MCF 10A (cell line): ENCODE data around the gene NARS2. TPM values are rescaled to one million over a fixed set of nuclear protein-coding genes. Genes with fewer than 3 reads are reported as not detected.

Source experiments
- BruUV-seq: library from RNA; stranded (reverse); fragments of 400-500 nt; replicated peaks from 2 replicates; lab custom pipeline; 2021; lab: Mats Ljungman, UMichigan
- CTCF ChIA-PET: fragments of 300-600 bp; sonication (Branson Sonifier 250); formaldehyde crosslinking; extraction: SDS; loops from one replicate; lab custom pipeline; 2021; ENCODE audit warnings: antibody characterized with exemption, inconsistent platforms; lab: Yijun Ruan, JAX
- POLR2A ChIA-PET: fragments of 300-600, 350-650 bp; sonication (Branson Sonifier 250); formaldehyde crosslinking; extraction: SDS; loops from one replicate; lab custom pipeline; 2020; ENCODE audit warnings: antibody characterized with exemption, inconsistent platforms; lab: Yijun Ruan, JAX
- DNase-seq: peaks from one replicate; pipeline ENCODE4 v3.0.0-alpha.2; 2018; ENCODE audit not compliant: unreplicated experiment
- H3K27ac Mint-ChIP-seq: one replicate; pipeline ENCODE4 v1.8.0; 2022; ENCODE audit warnings: mild to moderate bottlenecking, low read depth, mixed read lengths; ENCODE audit not compliant: unreplicated experiment
- H3K27me3 Mint-ChIP-seq: one replicate; pipeline ENCODE4 v1.8.0; 2022; ENCODE audit warnings: mixed read lengths; ENCODE audit not compliant: insufficient read depth, unreplicated experiment
- H3K36me3 Mint-ChIP-seq: one replicate; pipeline ENCODE4 v1.8.0; 2022; ENCODE audit warnings: mild to moderate bottlenecking, moderate library complexity, mixed read lengths; ENCODE audit not compliant: insufficient read depth, unreplicated experiment
- H3K4me1 Mint-ChIP-seq: one replicate; pipeline ENCODE4 v1.8.0; 2022; ENCODE audit warnings: mixed read lengths; ENCODE audit not compliant: insufficient read depth, unreplicated experiment
- H3K4me3 Mint-ChIP-seq: one replicate; pipeline ENCODE4 v1.8.0; 2022; ENCODE audit warnings: mild to moderate bottlenecking, moderate library complexity, mixed read lengths; ENCODE audit not compliant: unreplicated experiment
- H3K9me3 Mint-ChIP-seq: one replicate; pipeline ENCODE4 v1.8.0; 2022; ENCODE audit warnings: mixed read lengths; ENCODE audit not compliant: unreplicated experiment
- CTCF ChIP-seq: fragments of 200-600 bp; IDR thresholded peaks from one replicate; pipeline ENCODE4 v1.8.0; 2022; ENCODE audit warnings: antibody characterized with exemption, mild to moderate bottlenecking; ENCODE audit not compliant: unreplicated experiment
- intact Hi-C: fragments of 100-400 bp; cut with micrococcal nuclease; formaldehyde crosslinking; loops from 2 replicates; pipeline ENCODE4 v1.14.1; 2022
- total RNA-seq: library from RNA; stranded (reverse); gene quantifications from 2 replicates; pipeline ENCODE4 v1.2.3, GENCODE V29; 2022

NARS2 gene
- total RNA-seq, 1 experiment from 2014 or later, result 24.6 TPM

- POLR2A ChIA-PET, result no interaction called here
- Mint-ChIP-seq H3K27me3 (no peaks in the 10 kb centered on the region), H3K36me3 (peaks cover 7% of the 10 kb centered on the region), H3K9me3 (peaks cover 10% of the 10 kb centered on the region), H3K27ac (no peak overlapping the region), H3K4me3 (no peak overlapping the region), H3K4me1 (no peaks in the 10 kb centered on the region)
- TF ChIP-seq CTCF, result no peak
- no TSS peak for BruUV-seq
- CTCF ChIA-PET, result no interaction called here
- intact Hi-C loops, result no loop called here
- DNase-seq, result no peak
Measured at GRCh38 chr11:78510597-78510996, 64.1 kb downstream of the NARS2 start.

GRCh38 chr11:78510025-78510596 is 64.6 kb downstream of the NARS2 start:
- Mint-ChIP-seq H3K27me3 (no peaks in the 10 kb centered on the region), H3K4me1 (no peaks in the 10 kb centered on the region), H3K27ac (no peak overlapping the region), H3K9me3 (peaks cover 10% of the 10 kb centered on the region), H3K4me3 (no peak overlapping the region), H3K36me3 (peaks cover 3% of the 10 kb centered on the region)
- BruUV-seq, result no TSS peak
- CTCF ChIA-PET, result interaction anchor here (0.6 to 0.8 kb wide), 4 partner anchors 33 to 844 kb away, joined by 3 to 4 read pairs (median 3); no protein-coding TSS in a partner anchor
- no peak for DNase-seq
- POLR2A ChIA-PET, result interaction anchor here (0.7 kb wide), 1 partner anchor 23 kb away, joined by 3 read pairs; no protein-coding TSS in a partner anchor
- TF ChIP-seq CTCF, result no peak
- intact Hi-C loops, result no loop called here

- CTCF ChIA-PET, result interaction anchor here (1.1 kb wide), 1 partner anchor 60 kb away, joined by 3 read pairs; no protein-coding TSS in a partner anchor
- Mint-ChIP-seq H3K4me3 (no peak overlapping the region), H3K4me1 (no peaks in the 10 kb centered on the region), H3K27me3 (no peaks in the 10 kb centered on the region), H3K27ac (no peak overlapping the region), H3K9me3 (no peaks in the 10 kb centered on the region), H3K36me3 (peaks cover 6% of the 10 kb centered on the region)
- intact Hi-C loops, result no loop called here
- BruUV-seq, result no TSS peak
- no peak for TF ChIP-seq CTCF
- DNase-seq, result no peak
- POLR2A ChIA-PET, result interaction anchor here (0.9 kb wide), 1 partner anchor 25 kb away, joined by 3 read pairs; no protein-coding TSS in a partner anchor
Measured at GRCh38 chr11:78504708-78505107, 70.0 kb downstream of the NARS2 start.

GRCh38 chr11:78504181-78504580 is 70.5 kb downstream of the NARS2 start:
- Mint-ChIP-seq H3K27me3 (no peaks in the 10 kb centered on the region), H3K36me3 (peaks cover 6% of the 10 kb centered on the region), H3K27ac (no peak overlapping the region), H3K9me3 (no peaks in the 10 kb centered on the region), H3K4me3 (no peak overlapping the region), H3K4me1 (no peaks in the 10 kb centered on the region)
- no peak for TF ChIP-seq CTCF
- no peak for DNase-seq
- intact Hi-C loops, result no loop called here
- no TSS peak for BruUV-seq
- POLR2A ChIA-PET, result no interaction called here
- CTCF ChIA-PET, result interaction anchor here (1.1 kb wide), 1 partner anchor 60 kb away, joined by 3 read pairs; no protein-coding TSS in a partner anchor
